Nephron progenitor cell (in vitro differentiated cells): Measurements from ENCODE around the gene SLC8A1.

Experiments
- DNase-seq: peaks from one replicate; pipeline ENCODE4 v3.0.0; 2021
- H3K27ac Mint-ChIP-seq: 2 replicates; pipeline ENCODE4 v1.8.0; 2021; ENCODE audit warnings: mild to moderate bottlenecking, moderate library complexity, mixed read lengths
- H3K27me3 Mint-ChIP-seq: 2 replicates; pipeline ENCODE4 v1.8.0; 2021; ENCODE audit warnings: mild to moderate bottlenecking, low read depth, mixed read lengths; ENCODE audit not compliant: poor library complexity
- H3K36me3 Mint-ChIP-seq: 2 replicates; pipeline ENCODE4 v1.8.0; 2021; ENCODE audit warnings: low read depth, mixed read lengths
- H3K4me1 Mint-ChIP-seq: 2 replicates; pipeline ENCODE4 v1.8.0; 2021; ENCODE audit warnings: mixed read lengths
- H3K4me3 Mint-ChIP-seq: 2 replicates; pipeline ENCODE4 v1.8.0; 2021; ENCODE audit warnings: mild to moderate bottlenecking, moderate library complexity, mixed read lengths
- H3K9me3 Mint-ChIP-seq: 2 replicates; pipeline ENCODE4 v1.8.0; 2021; ENCODE audit warnings: mild to moderate bottlenecking, moderate library complexity, mixed read lengths
- CTCF ChIP-seq: fragments of 200-600 bp; sonication (generic); IDR thresholded peaks from 2 replicates; pipeline ENCODE4 v1.5.0; 2021; ENCODE audit warnings: antibody characterized with exemption

The SLC8A1 gene

DNA sequence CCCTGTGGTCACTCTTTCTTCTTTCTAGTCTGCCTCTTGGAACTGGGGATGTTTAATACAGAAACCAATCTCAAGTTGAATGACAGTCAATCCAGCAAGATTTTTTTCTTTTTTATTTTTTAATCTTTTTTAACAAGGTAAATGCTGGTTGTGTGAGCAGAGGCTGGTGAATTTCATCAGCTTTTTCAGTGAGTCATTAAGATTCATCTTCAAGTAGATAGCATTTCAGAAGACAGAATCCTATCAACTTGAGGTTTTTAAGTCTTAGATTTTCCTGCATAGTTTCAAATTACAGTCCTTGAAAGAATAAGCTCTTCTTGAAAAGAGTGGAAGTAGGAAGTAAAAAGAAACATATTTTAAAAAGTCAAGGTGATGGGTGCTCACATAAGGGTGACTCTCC, 12.4 kb downstream of the SLC8A1 start:
- Mint-ChIP-seq H3K9me3 (no peaks in the 10 kb centered on the region), H3K4me3 (no peak overlapping the region), H3K4me1 (no peaks in the 10 kb centered on the region), H3K36me3 (no peaks in the 10 kb centered on the region), H3K27ac (no peak overlapping the region), H3K27me3 (peaks cover 5% of the 10 kb centered on the region)
- TF ChIP-seq CTCF, result no peak
- DNase-seq, result no peak

- no peak for TF ChIP-seq CTCF
- no peak overlapping the region for H3K27ac Mint-ChIP-seq
- no peaks in the 10 kb centered on the region for H3K9me3 Mint-ChIP-seq
- H3K4me1 Mint-ChIP-seq, result no peaks in the 10 kb centered on the region
- no peaks in the 10 kb centered on the region for H3K36me3 Mint-ChIP-seq
- no peak overlapping the region for H3K4me3 Mint-ChIP-seq
- H3K27me3 Mint-ChIP-seq, result no peaks in the 10 kb centered on the region
- DNase-seq, result no peak
Observed at GRCh38 chr2:40436093-40436475, 15.8 kb downstream of the SLC8A1 start.

GRCh38 chr2:40435426-40436092, 16.3 kb downstream of the SLC8A1 start:
- no peak for TF ChIP-seq CTCF
- H3K27me3 Mint-ChIP-seq, result no peaks in the 10 kb centered on the region
- H3K4me1 Mint-ChIP-seq, result no peaks in the 10 kb centered on the region
- H3K27ac Mint-ChIP-seq, result no peak overlapping the region
- no peaks in the 10 kb centered on the region for H3K36me3 Mint-ChIP-seq
- H3K9me3 Mint-ChIP-seq, result no peaks in the 10 kb centered on the region
- no peak for DNase-seq
- no peak overlapping the region for H3K4me3 Mint-ChIP-seq

- H3K4me3 Mint-ChIP-seq, result no peak overlapping the region
- no peaks in the 10 kb centered on the region for H3K27me3 Mint-ChIP-seq
- TF ChIP-seq CTCF, result no peak
- H3K27ac Mint-ChIP-seq, result no peak overlapping the region
- H3K36me3 Mint-ChIP-seq, result no peaks in the 10 kb centered on the region
- DNase-seq, result no peak
- no peaks in the 10 kb centered on the region for H3K9me3 Mint-ChIP-seq
- no peaks in the 10 kb centered on the region for H3K4me1 Mint-ChIP-seq
Observed at GRCh38 chr2:40434731-40435271, 17.1 kb downstream of the SLC8A1 start.

DNA sequence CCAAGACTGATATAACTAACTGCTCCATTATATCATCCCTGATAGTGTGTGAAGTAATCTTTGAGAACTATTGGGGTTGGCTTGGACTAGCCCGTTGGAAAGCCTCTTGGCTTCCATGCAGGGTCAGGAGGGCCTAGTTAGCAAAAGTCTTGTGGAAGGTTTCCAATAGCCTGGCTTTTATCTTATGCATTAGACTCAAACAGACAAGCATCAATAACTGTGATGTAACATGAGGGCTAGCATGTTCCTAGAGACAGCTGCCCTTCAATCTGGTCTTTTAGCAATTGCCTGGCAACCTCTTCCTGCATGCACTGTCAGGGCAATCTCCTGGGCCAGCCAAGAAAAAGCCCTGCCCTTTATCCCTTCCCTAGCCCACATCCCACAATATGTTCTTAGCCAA, 18.2 kb downstream of the SLC8A1 start:
- TF ChIP-seq CTCF, result no peak
- no peak for DNase-seq
- Mint-ChIP-seq H3K4me3 (no peak overlapping the region), H3K27ac (no peak overlapping the region), H3K36me3 (no peaks in the 10 kb centered on the region), H3K9me3 (no peaks in the 10 kb centered on the region), H3K27me3 (no peaks in the 10 kb centered on the region), H3K4me1 (no peaks in the 10 kb centered on the region)

GRCh38 chr2:40432921-40433483, 18.9 kb downstream of the SLC8A1 start:
- Mint-ChIP-seq H3K9me3 (no peaks in the 10 kb centered on the region), H3K27me3 (no peaks in the 10 kb centered on the region), H3K4me1 (no peaks in the 10 kb centered on the region), H3K27ac (no peak overlapping the region), H3K4me3 (no peak overlapping the region), H3K36me3 (no peaks in the 10 kb centered on the region)
- TF ChIP-seq CTCF, result no peak
- no peak for DNase-seq
